Endothelial cell (in vitro differentiated cells): ENCODE results near the gene SIRT2. TPM values are rescaled to one million over a fixed set of nuclear protein-coding genes. Genes with fewer than 3 reads are reported as not detected.

Experiments used
- DNase-seq: peaks from one replicate; pipeline ENCODE4 v3.0.0; 2021; ENCODE audit warnings: low spot score
- H3K27ac Mint-ChIP-seq: one replicate; pipeline ENCODE4 v1.8.0; 2021; ENCODE audit warnings: mixed read lengths, inconsistent platforms; ENCODE audit not compliant: unreplicated experiment
- H3K27me3 Mint-ChIP-seq: one replicate; pipeline ENCODE4 v1.8.0; 2021; ENCODE audit warnings: mild to moderate bottlenecking, moderate library complexity, mixed read lengths, inconsistent platforms; ENCODE audit not compliant: unreplicated experiment
- H3K36me3 Mint-ChIP-seq: one replicate; pipeline ENCODE4 v1.8.0; 2021; ENCODE audit warnings: mild to moderate bottlenecking, low read depth, mixed read lengths, inconsistent platforms; ENCODE audit not compliant: unreplicated experiment
- H3K4me1 Mint-ChIP-seq: one replicate; pipeline ENCODE4 v1.8.0; 2021; ENCODE audit warnings: mild to moderate bottlenecking, mixed read lengths, inconsistent platforms; ENCODE audit not compliant: unreplicated experiment
- H3K4me3 Mint-ChIP-seq: one replicate; pipeline ENCODE4 v1.8.0; 2021; ENCODE audit warnings: mild to moderate bottlenecking, mixed read lengths, inconsistent platforms; ENCODE audit not compliant: unreplicated experiment
- H3K9me3 Mint-ChIP-seq: one replicate; pipeline ENCODE4 v1.8.0; 2021; ENCODE audit warnings: mixed read lengths, inconsistent platforms; ENCODE audit not compliant: unreplicated experiment
- total RNA-seq: library from RNA; stranded (reverse); fragmentation: NEBNext Ultra II Directional; extraction: Animal tissue kit (Norgen Biotek cat#: 25700); gene quantifications from one replicate; pipeline ENCODE4 v1.2.1, GENCODE V29; 2021; ENCODE audit not compliant: unreplicated experiment
- TF ChIP-seq, protein P1 (sequence below): fragments of 200-600 bp; sonication (generic); IDR thresholded peaks from one replicate; pipeline ENCODE4 v1.5.0; 2021; ENCODE audit warnings: antibody characterized with exemption; ENCODE audit not compliant: unreplicated experiment

SIRT2 gene
- total RNA-seq, 1 donor from 2014 or later: 45.9 TPM

DNA sequence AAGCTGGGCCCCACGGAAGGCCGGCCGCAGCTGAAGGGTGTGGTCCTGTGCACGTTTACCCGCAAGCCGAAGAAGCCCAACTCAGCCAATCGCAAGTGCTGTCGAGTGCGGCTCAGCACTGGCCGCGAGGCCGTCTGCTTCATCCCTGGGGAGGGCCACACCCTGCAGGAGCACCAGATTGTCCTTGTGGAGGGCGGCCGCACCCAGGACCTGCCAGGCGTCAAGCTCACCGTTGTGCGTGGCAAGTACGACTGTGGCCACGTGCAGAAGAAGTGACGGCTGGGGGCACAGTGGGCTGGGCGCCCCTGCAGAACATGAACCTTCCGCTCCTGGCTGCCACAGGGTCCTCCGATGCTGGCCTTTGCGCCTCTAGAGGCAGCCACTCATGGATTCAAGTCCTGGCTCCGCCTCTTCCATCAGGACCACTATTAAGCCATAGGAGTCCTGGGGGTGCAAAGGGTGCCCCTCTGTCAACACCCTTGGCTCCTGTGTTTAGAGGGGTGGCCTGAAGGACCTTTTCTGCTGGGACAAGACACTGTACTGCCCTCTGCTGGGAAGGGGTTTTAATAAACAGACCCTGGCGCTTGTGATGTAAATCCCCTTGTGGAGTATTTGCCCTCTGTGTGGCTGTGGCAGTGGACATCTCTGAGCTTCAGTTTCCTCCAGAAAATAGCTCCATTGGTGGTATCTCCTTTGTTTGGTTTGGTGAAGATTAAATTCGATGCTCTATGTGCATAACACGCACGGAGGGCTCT lies 33.2 kb upstream of the SIRT2 start:
- peak overlapping the region; percentile 77 for H3K4me3 Mint-ChIP-seq
- peaks cover 10% of the 10 kb centered on the region for H3K27me3 Mint-ChIP-seq
- H3K4me1 Mint-ChIP-seq: peaks cover 15% of the 10 kb centered on the region
- H3K27ac Mint-ChIP-seq: peak overlapping the region; percentile 77
- H3K36me3 Mint-ChIP-seq: peaks cover 30% of the 10 kb centered on the region
- TF ChIP-seq, protein P1, sequence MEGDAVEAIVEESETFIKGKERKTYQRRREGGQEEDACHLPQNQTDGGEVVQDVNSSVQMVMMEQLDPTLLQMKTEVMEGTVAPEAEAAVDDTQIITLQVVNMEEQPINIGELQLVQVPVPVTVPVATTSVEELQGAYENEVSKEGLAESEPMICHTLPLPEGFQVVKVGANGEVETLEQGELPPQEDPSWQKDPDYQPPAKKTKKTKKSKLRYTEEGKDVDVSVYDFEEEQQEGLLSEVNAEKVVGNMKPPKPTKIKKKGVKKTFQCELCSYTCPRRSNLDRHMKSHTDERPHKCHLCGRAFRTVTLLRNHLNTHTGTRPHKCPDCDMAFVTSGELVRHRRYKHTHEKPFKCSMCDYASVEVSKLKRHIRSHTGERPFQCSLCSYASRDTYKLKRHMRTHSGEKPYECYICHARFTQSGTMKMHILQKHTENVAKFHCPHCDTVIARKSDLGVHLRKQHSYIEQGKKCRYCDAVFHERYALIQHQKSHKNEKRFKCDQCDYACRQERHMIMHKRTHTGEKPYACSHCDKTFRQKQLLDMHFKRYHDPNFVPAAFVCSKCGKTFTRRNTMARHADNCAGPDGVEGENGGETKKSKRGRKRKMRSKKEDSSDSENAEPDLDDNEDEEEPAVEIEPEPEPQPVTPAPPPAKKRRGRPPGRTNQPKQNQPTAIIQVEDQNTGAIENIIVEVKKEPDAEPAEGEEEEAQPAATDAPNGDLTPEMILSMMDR: no peak
- no peak for DNase-seq
- H3K9me3 Mint-ChIP-seq: no peaks in the 10 kb centered on the region

GRCh38 chr19:38931521-38931793 lies 32.0 kb upstream of the SIRT2 start:
- H3K4me1 Mint-ChIP-seq: peaks cover 15% of the 10 kb centered on the region
- peaks cover 30% of the 10 kb centered on the region for H3K36me3 Mint-ChIP-seq
- TF ChIP-seq, protein P1: no peak
- peaks cover 11% of the 10 kb centered on the region for H3K27me3 Mint-ChIP-seq
- no peaks in the 10 kb centered on the region for H3K9me3 Mint-ChIP-seq
- peak overlapping the region; percentile 93 for H3K27ac Mint-ChIP-seq
- DNase-seq: no peak
- H3K4me3 Mint-ChIP-seq: peak overlapping the region; percentile 97

DNA sequence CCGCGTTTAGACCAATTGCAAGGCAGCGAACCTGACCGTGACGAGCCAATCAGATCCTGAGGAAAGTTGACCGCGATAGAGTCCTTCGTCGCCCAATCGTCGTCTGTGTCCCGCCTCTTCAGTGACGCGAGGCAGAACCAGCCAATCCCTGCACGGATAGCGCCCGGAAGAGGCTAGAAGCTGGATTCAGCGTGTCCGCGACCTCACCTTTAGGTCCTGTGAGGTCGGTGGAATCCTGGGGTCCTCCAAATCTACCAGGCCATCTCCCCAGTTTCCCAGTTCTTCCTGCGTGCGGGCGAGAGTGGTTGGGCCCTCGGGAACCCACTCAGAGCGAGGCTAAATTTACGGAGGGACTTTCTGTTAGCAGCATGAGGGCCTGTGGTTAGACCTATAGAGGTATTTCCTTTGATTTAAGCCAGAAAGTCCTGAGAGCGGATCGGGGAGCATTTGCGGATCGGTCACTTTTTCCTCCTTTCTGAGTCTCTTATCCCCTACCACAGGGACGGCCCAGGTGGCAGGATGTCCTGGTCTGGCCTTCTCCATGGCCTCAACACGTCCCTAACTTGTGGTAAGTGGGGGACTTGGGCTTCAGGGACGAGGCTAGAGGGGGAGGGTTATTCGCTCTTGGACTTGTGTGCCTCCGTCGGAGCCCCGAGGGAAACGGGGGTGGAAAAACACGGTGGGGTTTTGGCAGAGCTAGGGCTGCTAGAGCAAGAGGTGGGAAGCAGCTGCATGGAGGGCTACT lies 31.5 kb upstream of the SIRT2 start, which contains the start of gene MRPS12:
MRPS12 (plus strand) TSS at position 169 of the 745 bp plus-strand sequence; CDS start at position 520, 351 bp downstream.
- Mint-ChIP-seq H3K9me3 (no peaks in the 10 kb centered on the region), H3K36me3 (peaks cover 29% of the 10 kb centered on the region), H3K27me3 (peaks cover 11% of the 10 kb centered on the region), H3K27ac (peak within 1 kb of the TSS; percentile 93), H3K4me3 (peak within 1 kb of the TSS; percentile 97), H3K4me1 (peaks cover 15% of the 10 kb centered on the region)
- TF ChIP-seq, protein P1: no peak
- DNase-seq: peak; percentile 95

DNA sequence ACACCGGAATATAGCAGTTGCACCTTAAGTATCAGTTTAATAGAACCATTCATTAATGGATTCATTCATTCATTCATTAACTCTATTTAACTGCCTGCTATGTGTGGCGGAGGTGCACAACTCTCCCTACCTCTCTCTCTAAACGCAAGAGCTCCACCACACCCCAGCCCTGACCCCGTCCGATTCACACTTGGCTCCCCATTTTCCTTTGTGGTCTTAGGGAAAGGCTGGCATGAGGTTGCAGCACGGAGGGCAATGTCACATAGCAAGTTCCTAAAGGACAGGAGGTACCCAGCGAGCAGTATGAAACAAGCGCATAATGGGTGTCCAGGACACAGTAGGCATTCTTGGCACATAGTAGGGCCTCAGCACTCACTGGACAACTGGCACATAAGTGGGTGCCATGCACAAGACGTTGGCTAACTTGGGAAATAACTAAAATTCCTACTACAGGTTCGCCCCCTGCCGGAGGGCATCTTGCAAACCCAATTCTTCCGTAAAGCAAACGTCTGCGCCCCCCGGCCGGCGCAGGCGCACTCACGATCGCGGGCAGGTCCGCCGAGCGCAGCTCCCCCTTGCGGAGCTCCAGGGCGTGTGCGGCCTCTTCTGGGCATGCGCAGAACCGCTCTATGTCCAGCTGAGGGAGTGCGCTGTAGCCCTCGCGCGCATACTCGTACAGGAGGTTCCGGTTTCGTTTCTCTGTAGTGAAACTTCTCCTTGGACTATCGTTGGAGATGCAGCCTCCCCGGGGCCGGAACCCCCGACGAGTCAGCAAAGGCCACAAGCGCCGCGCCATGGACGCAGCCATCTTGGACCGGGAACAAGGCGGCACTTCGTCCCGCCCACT lies 30.7 kb upstream of the SIRT2 start, which contains the start of gene SARS2:
SARS2 (minus strand) TSS at position 835 of the 847 bp plus-strand sequence; CDS start at position 808, 27 bp downstream.
- Mint-ChIP-seq H3K27ac (peak within 1 kb of the TSS; percentile 93), H3K4me1 (peaks cover 15% of the 10 kb centered on the region), H3K4me3 (peak within 1 kb of the TSS; percentile 97), H3K36me3 (peaks cover 26% of the 10 kb centered on the region), H3K27me3 (peaks cover 11% of the 10 kb centered on the region), H3K9me3 (no peaks in the 10 kb centered on the region)
- TF ChIP-seq, protein P1: peak; percentile 94
- DNase-seq: peak; percentile 92
